Transverse colon (tissue), 4 donors: Measurements from ENCODE around the gene TRDN. TPM values are rescaled to one million over a fixed set of nuclear protein-coding genes. Genes with fewer than 3 reads are reported as not detected.
"Not testable (repeated sequence)": the region's sequence is repeated elsewhere in the genome, so short reads cannot be mapped to it uniquely, and the experiment has no call there.

Experiments used
- DNase-seq: peaks from one replicate; pipeline ENCODE4 v3.0.0-alpha.2; 2019
- H3K27ac ChIP-seq, 4 donors: fragments of 200-600 bp; sonication (generic); 2 replicates each; pipeline ENCODE4 v1.5.1; 2016 to 2018; ENCODE audit warnings: inconsistent platforms in 4 of 4
- H3K27me3 ChIP-seq: fragments of 200-600 bp; sonication (generic); 2 replicates; pipeline ENCODE4 v1.5.1; 2017; ENCODE audit warnings: inconsistent platforms
- H3K36me3 ChIP-seq, 4 donors: fragments of 200-600 bp; sonication (generic); 2 replicates each; pipeline ENCODE4 v1.5.1; 2017 to 2019; ENCODE audit warnings: inconsistent platforms in 4 of 4
- H3K4me1 ChIP-seq, 4 donors: fragments of 200-600 bp; sonication (generic); 2 replicates each; pipeline ENCODE4 v1.5.1; 2017 to 2020; ENCODE audit warnings: inconsistent platforms in 4 of 4
- H3K4me3 ChIP-seq, 4 donors: fragments of 200-600 bp; sonication (generic); 1 replicate in 1 of 4; 2 replicates in 3 of 4; pipeline versions ENCODE4 v1.5.1 to v1.6.1; 2017 to 2019; ENCODE audit warnings: inconsistent platforms in 4 of 4
- H3K9me3 ChIP-seq, 2 donors: fragments of 200-600 bp; sonication (generic); 2 replicates each; pipeline ENCODE4 v1.5.1; 2017 to 2019; ENCODE audit warnings: inconsistent platforms in 2 of 2
- CTCF ChIP-seq, 5 experiments: fragments of 200-600 bp in 3 of 5; fragments of 450-650 bp in 2 of 5; sonication (generic) in 3 of 5; IDR thresholded peaks; 1 replicate in 2 of 5; 2 replicates in 3 of 5; pipeline ENCODE4 v1.5.1; 2016 to 2017; ENCODE audit warnings: antibody characterized with exemption in 5 of 5, inconsistent platforms in 3 of 5, mild to moderate bottlenecking in 2 of 5, moderate library complexity in 1 of 5
- EP300 ChIP-seq: sonication (generic); formaldehyde crosslinking; IDR thresholded peaks from one replicate; pipeline ENCODE4 v1.6.1; 2017; ENCODE audit warnings: antibody characterized with exemption, low read depth
- POLR2A ChIP-seq: fragments of 450-650 bp; IDR thresholded peaks from one replicate; pipeline ENCODE4 v1.6.1; 2016; ENCODE audit warnings: antibody characterized with exemption, mild to moderate bottlenecking, moderate library complexity
- POLR2AphosphoS5 ChIP-seq, 3 donors: sonication (generic); formaldehyde crosslinking; IDR thresholded peaks; one replicate each; pipeline ENCODE4 v1.6.1; 2016; ENCODE audit warnings: antibody characterized with exemption in 3 of 3
- WGBS, 2 donors: methylation state at CpG; one replicate each; pipeline ENCODE4 v1.1.5; 2018; ENCODE audit warnings: low coverage in 1 of 2; 5-methylcytosine and 5-hydroxymethylcytosine counted together
- in situ Hi-C, 4 donors: fragments of 200-750 bp; cut with MboI; loops; one replicate each; pipeline versions ENCODE4 v1.15.0 to v1.15.1; 2017; ENCODE audit warnings: low sequenced_read_pairs in 3 of 4, low pct_ligation_motif_present in 1 of 4, low pct_unique_long_range_greater_than_20kb in 1 of 4
- intact Hi-C: fragments of 100-400 bp; cut with DNase I; formaldehyde crosslinking; loops from one replicate; pipeline ENCODE4 v1.15.1; 2023; ENCODE audit warnings: low total_unique reads
- total RNA-seq, 4 donors: library from RNA; depleted of rRNA; stranded (reverse); fragments of >200 nt; gene quantifications; one replicate each; pipeline ENCODE4 v1.1.0, GENCODE V29; 2016

TRDN gene
- total RNA-seq, 4 donors from 2014 or later, result 0.14 TPM; not detected in 3

- TF ChIP-seq POLR2AphosphoS5 (IDR thresholded peaks at IDR 0.05) (no peak), POLR2A (no peak), EP300 (no peak), CTCF (IDR thresholded peaks at IDR 0.05) (no peak)
- intact Hi-C loops, result no loop called here
- no peak overlapping the region for H3K4me3 ChIP-seq
- H3K27me3 ChIP-seq, result no peaks in the 10 kb centered on the region
- in situ Hi-C loops, result loop anchor here (25.0 kb wide), 2 partner anchors 461 to 586 kb away; no protein-coding TSS in a partner anchor
- no peaks in the 10 kb centered on the region for H3K36me3 ChIP-seq
- no peak for DNase-seq
- 59 to 63% methylated on average over 3 of the region's 3 CpGs for WGBS, 2 donors
- H3K9me3 ChIP-seq, result no peaks in the 10 kb centered on the region
- H3K27ac ChIP-seq, result no peak overlapping the region
- no peaks in the 10 kb centered on the region for H3K4me1 ChIP-seq
Observed at GRCh38 chr6:123323452-123324329, 313.1 kb downstream of the TRDN start.

- Histone ChIP-seq H3K36me3 (no peaks in the 10 kb centered on the region), H3K4me3 (no peak overlapping the region), H3K27me3 (no peaks in the 10 kb centered on the region), H3K9me3 (no peaks in the 10 kb centered on the region), H3K4me1 (no peaks in the 10 kb centered on the region), H3K27ac (no peak overlapping the region)
- in situ Hi-C loops (loop anchor here (25.0 kb wide), 2 partner anchors 459 to 584 kb away; no protein-coding TSS in a partner anchor), intact Hi-C loops (no loop called here)
- no peak for DNase-seq
- 50 to 60% methylated on average over 7 of the region's 7 CpGs for WGBS, 2 donors
- TF ChIP-seq CTCF (IDR thresholded peaks at IDR 0.05) (no peak), POLR2A (no peak), POLR2AphosphoS5 (IDR thresholded peaks at IDR 0.05) (no peak)
Observed at GRCh38 chr6:123321020-123321419, 315.7 kb downstream of the TRDN start.

GRCh38 chr6:123316733-123317323 is 319.9 kb downstream of the TRDN start:
- Histone ChIP-seq H3K4me1 (no peaks in the 10 kb centered on the region), H3K36me3 (no peaks in the 10 kb centered on the region), H3K27me3 (no peaks in the 10 kb centered on the region), H3K27ac (no peak overlapping the region), H3K4me3 (no peak overlapping the region), H3K9me3 (no peaks in the 10 kb centered on the region)
- no peak for TF ChIP-seq POLR2A
- TF ChIP-seq CTCF (IDR thresholded peaks at IDR 0.05), result peak; percentile 40 to 71 (median 50)
- TF ChIP-seq POLR2AphosphoS5 (IDR thresholded peaks at IDR 0.05), result no peak
- TF ChIP-seq EP300, result no peak
- intact Hi-C loops, result no loop called here
- in situ Hi-C loops, result loop anchor here (10.0 to 25.0 kb wide), 3 partner anchors 442 to 580 kb away; no protein-coding TSS in a partner anchor
- 7 to 8% methylated on average over 2 of the region's 2 CpGs for WGBS, 2 donors
- no peak for DNase-seq

GRCh38 chr6:123314459-123314858 is 322.3 kb downstream of the TRDN start:
- in situ Hi-C loops, result loop anchor here (10.0 to 25.0 kb wide), 3 partner anchors 440 to 577 kb away; no protein-coding TSS in a partner anchor
- H3K4me1 ChIP-seq, H3K36me3 ChIP-seq, H3K9me3 ChIP-seq, DNase-seq, H3K27ac ChIP-seq, H3K4me3 ChIP-seq, intact Hi-C loops, H3K27me3 ChIP-seq: not testable (repeated sequence)
- WGBS, 2 donors, result 92 to 100% methylated on average over 2 of the region's 2 CpGs
